ENCODE results near the gene PLXNB2. TPM values are rescaled to one million over a fixed set of nuclear protein-coding genes. Genes with fewer than 3 reads are reported as not detected.

Gene PLXNB2
- total RNA-seq, 3 donors from 2014 or later = 4.0 to 4.8 (median 4.7) TPM

GRCh38 chr22:50267591-50268390 is 39.7 kb downstream of the PLXNB2 start:
- peak; percentile 11 to 34 for ATAC-seq
- H3K9me3 Mint-ChIP-seq = no peaks in the 10 kb centered on the region
- peaks cover 12% of the 10 kb centered on the region for H3K4me1 Mint-ChIP-seq (ENCODE audit: low read depth)
- no peaks in the 10 kb centered on the region for H3K36me3 Mint-ChIP-seq (ENCODE audit: insufficient read depth)
- H3K4me3 Mint-ChIP-seq = no peak overlapping the region
- DNase-seq = peak; percentile 44
- H3K27me3 Mint-ChIP-seq (ENCODE audit: low read depth) = peaks cover 7% of the 10 kb centered on the region

GRCh38 chr22:50266994-50267393 is 40.5 kb downstream of the PLXNB2 start:
- H3K4me3 Mint-ChIP-seq = no peak overlapping the region
- peaks cover 16% of the 10 kb centered on the region for H3K4me1 Mint-ChIP-seq (ENCODE audit: low read depth)
- no peaks in the 10 kb centered on the region for H3K36me3 Mint-ChIP-seq (ENCODE audit: insufficient read depth)
- ATAC-seq (no peak), DNase-seq (no peak)
- no peaks in the 10 kb centered on the region for H3K9me3 Mint-ChIP-seq
- peaks cover 13% of the 10 kb centered on the region for H3K27me3 Mint-ChIP-seq (ENCODE audit: low read depth)

GRCh38 chr22:50264946-50265669 is 42.3 kb downstream of the PLXNB2 start:
- Mint-ChIP-seq H3K4me3 (peak overlapping the region; percentile 29), H3K4me1 (ENCODE audit: low read depth) (peaks cover 16% of the 10 kb centered on the region)
- ATAC-seq = no peak

GRCh38 chr22:50264104-50264745 is 43.2 kb downstream of the PLXNB2 start:
- Mint-ChIP-seq H3K9me3 (no peaks in the 10 kb centered on the region), H3K27me3 (ENCODE audit: low read depth) (peaks cover 23% of the 10 kb centered on the region), H3K4me1 (ENCODE audit: low read depth) (peaks cover 16% of the 10 kb centered on the region), H3K36me3 (ENCODE audit: insufficient read depth) (no peaks in the 10 kb centered on the region), H3K4me3 (no peak overlapping the region)
- DNase-seq (no peak), ATAC-seq (no peak)

More at GRCh38 chr22:50264946-50265669, 42.3 kb downstream of the PLXNB2 start:
- Mint-ChIP-seq H3K36me3 (ENCODE audit: insufficient read depth) (no peaks in the 10 kb centered on the region), H3K9me3 (no peaks in the 10 kb centered on the region), H3K27me3 (ENCODE audit: low read depth) (peaks cover 19% of the 10 kb centered on the region)
- DNase-seq = no peak

- peaks cover 9% of the 10 kb centered on the region for H3K4me1 Mint-ChIP-seq (ENCODE audit: low read depth)
Observed at GRCh38 chr22:50262973-50263617, 44.4 kb downstream of the PLXNB2 start.

GRCh38 chr22:50262460-50262911 is 45.0 kb downstream of the PLXNB2 start:
- no peaks in the 10 kb centered on the region for H3K36me3 Mint-ChIP-seq (ENCODE audit: insufficient read depth)
- DNase-seq = no peak
- peaks cover 27% of the 10 kb centered on the region for H3K27me3 Mint-ChIP-seq (ENCODE audit: low read depth)
- H3K4me1 Mint-ChIP-seq (ENCODE audit: low read depth) = peaks cover 8% of the 10 kb centered on the region
- H3K9me3 Mint-ChIP-seq = no peaks in the 10 kb centered on the region
- ATAC-seq = no peak
- peak overlapping the region; percentile 55 for H3K4me3 Mint-ChIP-seq

More at GRCh38 chr22:50262973-50263617, 44.4 kb downstream of the PLXNB2 start:
- ATAC-seq (no peak), DNase-seq (no peak)
- no peaks in the 10 kb centered on the region for H3K9me3 Mint-ChIP-seq
- peaks cover 27% of the 10 kb centered on the region for H3K27me3 Mint-ChIP-seq (ENCODE audit: low read depth)
- H3K36me3 Mint-ChIP-seq (ENCODE audit: insufficient read depth) = no peaks in the 10 kb centered on the region
- no peak overlapping the region for H3K4me3 Mint-ChIP-seq

GRCh38 chr22:50261615-50262459 is 45.6 kb downstream of the PLXNB2 start, which contains the start of gene MAPK12:
MAPK12 (minus strand) TSS chr22:50261683; CDS start chr22:50261509, 174 bp downstream.
- peak in 1 of 2 donors; percentile 9 for ATAC-seq
- Mint-ChIP-seq H3K27me3 (ENCODE audit: low read depth) (peaks cover 29% of the 10 kb centered on the region), H3K4me3 (peak within 1 kb of the TSS; percentile 55), H3K9me3 (no peaks in the 10 kb centered on the region), H3K4me1 (ENCODE audit: low read depth) (peaks cover 8% of the 10 kb centered on the region), H3K36me3 (ENCODE audit: insufficient read depth) (no peaks in the 10 kb centered on the region)
- no peak for DNase-seq

- Mint-ChIP-seq H3K9me3 (no peaks in the 10 kb centered on the region), H3K4me3 (peak overlapping the region; percentile 16), H3K4me1 (ENCODE audit: low read depth) (peaks cover 8% of the 10 kb centered on the region), H3K36me3 (ENCODE audit: insufficient read depth) (no peaks in the 10 kb centered on the region), H3K27me3 (ENCODE audit: low read depth) (peaks cover 29% of the 10 kb centered on the region)
- DNase-seq (no peak), ATAC-seq (peak; percentile 46 to 55)
Observed at GRCh38 chr22:50260801-50261614, 46.4 kb downstream of the PLXNB2 start.

- peak overlapping the region; percentile 16 for H3K4me3 Mint-ChIP-seq
- H3K9me3 Mint-ChIP-seq = no peaks in the 10 kb centered on the region
- DNase-seq = no peak
- ATAC-seq = no peak
- H3K36me3 Mint-ChIP-seq (ENCODE audit: insufficient read depth) = no peaks in the 10 kb centered on the region
- peaks cover 8% of the 10 kb centered on the region for H3K4me1 Mint-ChIP-seq (ENCODE audit: low read depth)
- H3K27me3 Mint-ChIP-seq (ENCODE audit: low read depth) = peaks cover 29% of the 10 kb centered on the region
Observed at GRCh38 chr22:50260434-50260800, 47.0 kb downstream of the PLXNB2 start.

GRCh38 chr22:50259302-50259701 is 48.1 kb downstream of the PLXNB2 start:
- DNase-seq (no peak), ATAC-seq (no peak)
- Mint-ChIP-seq H3K9me3 (no peaks in the 10 kb centered on the region), H3K4me3 (no peak overlapping the region), H3K27me3 (ENCODE audit: low read depth) (peaks cover 26% of the 10 kb centered on the region), H3K36me3 (ENCODE audit: insufficient read depth) (no peaks in the 10 kb centered on the region), H3K4me1 (ENCODE audit: low read depth) (peaks cover 8% of the 10 kb centered on the region)

GRCh38 chr22:50258361-50259292 is 48.8 kb downstream of the PLXNB2 start:
- DNase-seq (no peak), ATAC-seq (no peak)
- Mint-ChIP-seq H3K4me1 (ENCODE audit: low read depth) (peaks cover 8% of the 10 kb centered on the region), H3K27me3 (ENCODE audit: low read depth) (peaks cover 26% of the 10 kb centered on the region), H3K36me3 (ENCODE audit: insufficient read depth) (no peaks in the 10 kb centered on the region), H3K9me3 (no peaks in the 10 kb centered on the region), H3K4me3 (no peak overlapping the region)

Data from activated T-cell treated with anti-CD3 and anti-CD28 coated beads, Interleukin-2, amount 50 U/mL, for 4 hours (primary cell).